ENCODE measurements around the gene BTBD9. TPM values are rescaled to one million over a fixed set of nuclear protein-coding genes. Genes with fewer than 3 reads are reported as not detected.

The BTBD9 gene
- total and polyA plus RNA-seq, 2 of the 13 experiments (the other 11 are each of a cell fraction or from before 2014, with no cell fraction given) = 1.2 to 3.0 TPM

DNA sequence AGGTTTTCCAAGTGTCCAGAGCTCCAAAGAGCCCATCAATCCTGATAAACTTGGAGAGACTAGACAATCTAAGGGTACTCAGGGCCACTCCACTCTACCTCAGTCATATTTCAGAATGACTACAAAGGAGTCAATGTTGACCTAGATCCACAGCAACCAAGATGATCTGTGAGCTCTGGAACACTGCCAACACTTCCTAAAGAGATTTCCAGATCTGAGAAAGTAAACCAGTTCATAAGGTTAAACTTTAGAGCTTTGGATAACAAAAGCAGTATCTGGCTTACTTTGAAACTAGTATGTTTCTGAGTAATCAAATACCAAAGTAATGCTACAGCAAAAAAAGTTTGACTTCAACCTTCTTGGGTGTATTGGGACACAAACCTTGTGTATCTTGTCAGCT, 122.7 kb downstream of the BTBD9 start (continued):
- TF ChIP-seq SALL1 (CRISPR knock-in tag; IDR thresholded peaks at IDR 0.05) = 0 out of 2 replicates have a peak, but pooled peaks have one; percentile 20
- no peak for TF ChIP-seq EEA1 (CRISPR knock-in tag; IDR thresholded peaks at IDR 0.05; ENCODE audit: borderline replicate concordance)
- no peak for TF ChIP-seq MYC (CRISPR knock-in tag; IDR thresholded peaks at IDR 0.05; ENCODE audit: borderline replicate concordance)
- TF ChIP-seq ZBTB2 (CRISPR knock-in tag; IDR thresholded peaks at IDR 0.05; ENCODE audit: low read depth) = no peak
- TF ChIP-seq ZNF7 (CRISPR knock-in tag; IDR thresholded peaks at IDR 0.05) = peak; percentile 73; the same call in 1 of the 2 replicates
- TF ChIP-seq BCL6 (CRISPR knock-in tag; IDR thresholded peaks at IDR 0.05) = peak; percentile 85
- no peak for TF ChIP-seq U2AF1 (optimal IDR thresholded peaks at IDR 0.05; ENCODE audit: low read depth, low read length)
- no peak for TF ChIP-seq HOXA5 (CRISPR knock-in tag; IDR thresholded peaks at IDR 0.05)
- no peak for TF ChIP-seq NFYC (CRISPR knock-in tag; IDR thresholded peaks at IDR 0.05)
- peak; percentile 34; the same call in 1 of the 2 replicates for TF ChIP-seq HMG20A (CRISPR knock-in tag; IDR thresholded peaks at IDR 0.05; ENCODE audit: borderline replicate concordance)
- TF ChIP-seq SOX6 (IDR thresholded peaks at IDR 0.05) = no peak
- TF ChIP-seq SOX6 (CRISPR knock-in tag; IDR thresholded peaks at IDR 0.05) = peak; percentile 53; the same call in 1 of the 2 replicates
- no peak for TF ChIP-seq ZNF44 (CRISPR knock-in tag; IDR thresholded peaks at IDR 0.05)
- TF ChIP-seq NFE2 (CRISPR knock-in tag; IDR thresholded peaks at IDR 0.05) = no peak
- no peak for TF ChIP-seq FOXA1 (IDR thresholded peaks at IDR 0.05)
- peak; percentile 29; the same call in 1 of the 2 replicates for TF ChIP-seq FOXA1 (CRISPR knock-in tag; IDR thresholded peaks at IDR 0.05)
- TF ChIP-seq IKZF5 (CRISPR knock-in tag; IDR thresholded peaks at IDR 0.05) = no peak
- TF ChIP-seq ZBTB8A (CRISPR knock-in tag; IDR thresholded peaks at IDR 0.05; ENCODE audit: borderline replicate concordance, low read depth) = no peak
- no peak for TF ChIP-seq HINFP (CRISPR knock-in tag; IDR thresholded peaks at IDR 0.05; ENCODE audit: low read depth)
- TF ChIP-seq, protein P1, sequence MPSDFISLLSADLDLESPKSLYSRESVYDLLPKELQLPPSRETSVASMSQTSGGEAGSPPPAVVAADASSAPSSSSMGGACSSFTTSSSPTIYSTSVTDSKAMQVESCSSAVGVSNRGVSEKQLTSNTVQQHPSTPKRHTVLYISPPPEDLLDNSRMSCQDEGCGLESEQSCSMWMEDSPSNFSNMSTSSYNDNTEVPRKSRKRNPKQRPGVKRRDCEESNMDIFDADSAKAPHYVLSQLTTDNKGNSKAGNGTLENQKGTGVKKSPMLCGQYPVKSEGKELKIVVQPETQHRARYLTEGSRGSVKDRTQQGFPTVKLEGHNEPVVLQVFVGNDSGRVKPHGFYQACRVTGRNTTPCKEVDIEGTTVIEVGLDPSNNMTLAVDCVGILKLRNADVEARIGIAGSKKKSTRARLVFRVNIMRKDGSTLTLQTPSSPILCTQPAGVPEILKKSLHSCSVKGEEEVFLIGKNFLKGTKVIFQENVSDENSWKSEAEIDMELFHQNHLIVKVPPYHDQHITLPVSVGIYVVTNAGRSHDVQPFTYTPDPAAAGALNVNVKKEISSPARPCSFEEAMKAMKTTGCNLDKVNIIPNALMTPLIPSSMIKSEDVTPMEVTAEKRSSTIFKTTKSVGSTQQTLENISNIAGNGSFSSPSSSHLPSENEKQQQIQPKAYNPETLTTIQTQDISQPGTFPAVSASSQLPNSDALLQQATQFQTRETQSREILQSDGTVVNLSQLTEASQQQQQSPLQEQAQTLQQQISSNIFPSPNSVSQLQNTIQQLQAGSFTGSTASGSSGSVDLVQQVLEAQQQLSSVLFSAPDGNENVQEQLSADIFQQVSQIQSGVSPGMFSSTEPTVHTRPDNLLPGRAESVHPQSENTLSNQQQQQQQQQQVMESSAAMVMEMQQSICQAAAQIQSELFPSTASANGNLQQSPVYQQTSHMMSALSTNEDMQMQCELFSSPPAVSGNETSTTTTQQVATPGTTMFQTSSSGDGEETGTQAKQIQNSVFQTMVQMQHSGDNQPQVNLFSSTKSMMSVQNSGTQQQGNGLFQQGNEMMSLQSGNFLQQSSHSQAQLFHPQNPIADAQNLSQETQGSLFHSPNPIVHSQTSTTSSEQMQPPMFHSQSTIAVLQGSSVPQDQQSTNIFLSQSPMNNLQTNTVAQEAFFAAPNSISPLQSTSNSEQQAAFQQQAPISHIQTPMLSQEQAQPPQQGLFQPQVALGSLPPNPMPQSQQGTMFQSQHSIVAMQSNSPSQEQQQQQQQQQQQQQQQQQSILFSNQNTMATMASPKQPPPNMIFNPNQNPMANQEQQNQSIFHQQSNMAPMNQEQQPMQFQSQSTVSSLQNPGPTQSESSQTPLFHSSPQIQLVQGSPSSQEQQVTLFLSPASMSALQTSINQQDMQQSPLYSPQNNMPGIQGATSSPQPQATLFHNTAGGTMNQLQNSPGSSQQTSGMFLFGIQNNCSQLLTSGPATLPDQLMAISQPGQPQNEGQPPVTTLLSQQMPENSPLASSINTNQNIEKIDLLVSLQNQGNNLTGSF (CRISPR knock-in tag; IDR thresholded peaks at IDR 0.05) = no peak
- no peak for TF ChIP-seq NFIB (CRISPR knock-in tag; IDR thresholded peaks at IDR 0.05; ENCODE audit: borderline replicate concordance)
